Measurements from ENCODE around the gene FSCN2. TPM values are rescaled to one million over a fixed set of nuclear protein-coding genes. Genes with fewer than 3 reads are reported as not detected.
A peak's percentile ranks its signal among the peaks of the same experiment; 100 is the strongest.

The FSCN2 gene
- total RNA-seq, 1 experiment from 2014 or later, result 1.4 TPM

DNA sequence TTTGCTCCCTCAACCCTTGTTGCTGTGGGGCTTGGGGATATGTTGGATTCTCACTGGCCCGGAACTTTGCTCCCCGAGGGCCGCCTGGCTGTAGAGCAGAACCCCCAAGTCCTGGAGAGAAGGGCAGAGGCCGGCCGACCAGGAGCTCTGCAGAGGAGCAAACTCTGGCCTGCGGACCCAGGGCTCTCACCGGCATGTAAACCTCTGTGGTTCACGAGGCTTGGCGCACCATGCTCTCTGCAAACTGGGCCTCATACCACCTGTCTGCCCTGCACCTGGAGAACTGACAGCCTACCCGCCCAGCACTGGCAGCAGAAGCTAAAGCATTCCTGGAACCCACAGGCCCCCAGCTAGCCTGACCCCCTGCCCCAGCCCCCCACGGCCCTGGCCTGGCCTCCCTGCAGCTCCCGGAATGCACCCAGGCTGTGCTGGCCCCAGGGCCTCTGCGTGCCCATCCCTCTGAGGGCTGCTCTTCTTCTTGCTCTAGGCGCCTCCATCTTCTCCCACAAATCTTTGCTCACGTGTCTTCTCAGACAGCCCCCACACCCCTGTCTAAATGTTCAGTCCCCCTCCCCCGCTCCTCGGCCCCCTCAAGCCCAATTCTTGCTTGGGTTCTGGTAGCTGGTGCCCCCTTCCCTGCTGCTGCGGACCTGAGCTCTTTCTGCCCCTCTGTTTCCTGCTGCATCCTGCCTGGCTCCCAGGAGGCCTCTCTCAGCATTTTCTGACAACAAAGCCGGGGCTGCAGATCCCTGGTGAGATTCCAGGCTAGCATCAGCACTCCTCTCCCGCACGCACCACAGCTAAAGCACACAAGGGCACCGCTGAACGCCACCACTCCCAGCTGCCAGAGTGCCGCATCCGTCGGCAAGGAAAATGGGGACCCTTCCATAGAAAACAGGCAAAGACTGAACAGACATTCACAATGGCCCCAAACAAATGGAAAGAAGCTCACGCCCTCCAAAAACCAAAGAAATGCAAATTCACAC, 38.9 kb upstream of the FSCN2 start:
- no peak for DNase-seq (ENCODE audit: low spot score)
- in situ Hi-C loops (cut with HindIII; ENCODE audit: low sequenced_read_pairs), result no loop called here

DNA sequence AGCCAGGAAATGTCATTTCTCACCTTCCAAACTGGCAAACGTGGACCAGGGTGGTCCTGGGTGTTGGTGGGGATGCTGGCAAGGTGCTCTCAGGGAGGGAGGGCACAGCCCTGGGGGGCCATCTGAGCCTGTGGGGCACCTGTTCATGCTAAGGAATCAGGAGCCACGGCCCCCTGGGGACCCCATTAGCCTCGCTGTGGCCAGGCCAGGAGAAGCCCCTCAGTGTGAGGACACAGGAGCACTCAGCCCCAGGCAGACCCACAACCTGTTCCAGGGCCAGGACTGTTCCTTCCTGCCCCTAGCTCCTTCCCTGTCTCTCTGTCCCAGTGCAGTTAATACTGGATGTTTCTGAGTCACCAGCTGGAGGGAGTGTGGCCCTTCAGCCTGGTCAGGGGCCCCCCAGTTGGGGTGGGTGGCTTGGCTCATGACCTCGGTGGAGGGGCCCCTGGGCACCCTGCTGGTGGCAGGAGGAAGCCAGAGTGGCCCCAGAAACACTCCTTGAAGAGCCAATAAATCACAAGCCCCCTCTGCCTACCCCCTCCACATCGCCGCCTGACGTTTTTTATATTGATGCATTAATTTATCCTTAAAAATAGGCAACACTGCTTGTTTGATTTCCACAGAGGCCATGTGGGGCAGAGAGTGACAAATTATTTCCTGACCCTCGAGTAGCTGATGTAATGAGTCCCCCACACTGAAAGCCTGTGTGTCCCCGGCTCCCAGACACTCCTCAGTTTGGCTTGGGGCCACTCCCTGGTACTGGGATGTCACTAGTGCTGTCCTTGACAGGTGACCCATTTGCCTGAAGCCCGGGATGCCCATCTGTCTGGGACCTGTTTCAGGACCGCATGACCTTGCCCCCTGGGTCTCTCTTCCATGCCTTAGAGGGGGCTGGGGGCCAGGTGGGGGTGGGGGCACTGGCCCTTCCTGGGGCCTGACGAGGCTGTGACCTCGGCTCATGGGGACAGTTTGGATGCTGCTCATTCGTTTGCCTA, 37.9 kb upstream of the FSCN2 start:
- no peak for DNase-seq (ENCODE audit: low spot score)
- in situ Hi-C loops (cut with HindIII; ENCODE audit: low sequenced_read_pairs), result no loop called here

DNA sequence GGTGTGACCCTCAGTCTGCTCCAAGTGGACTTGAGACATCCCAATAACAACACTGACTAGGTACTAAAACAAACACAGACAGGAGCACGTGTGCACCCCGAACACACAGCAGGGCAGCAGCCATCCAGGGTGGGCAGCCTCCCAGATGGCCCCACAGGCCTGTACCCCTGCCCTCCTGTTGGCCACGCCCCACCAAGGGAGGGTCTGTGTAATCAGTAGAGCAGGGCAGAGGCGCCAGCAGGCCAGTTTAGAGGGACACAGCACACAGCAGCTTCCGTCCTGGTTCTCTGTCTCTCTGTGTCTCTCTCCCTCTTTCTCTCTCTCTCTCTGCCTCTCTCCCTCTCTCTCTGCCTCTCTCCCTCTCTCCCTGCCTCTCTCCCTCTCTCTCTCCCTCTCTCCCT, 37.0 kb upstream of the FSCN2 start:
- in situ Hi-C loops (cut with HindIII; ENCODE audit: low sequenced_read_pairs), result no loop called here
- DNase-seq (ENCODE audit: low spot score), result no peak

DNA sequence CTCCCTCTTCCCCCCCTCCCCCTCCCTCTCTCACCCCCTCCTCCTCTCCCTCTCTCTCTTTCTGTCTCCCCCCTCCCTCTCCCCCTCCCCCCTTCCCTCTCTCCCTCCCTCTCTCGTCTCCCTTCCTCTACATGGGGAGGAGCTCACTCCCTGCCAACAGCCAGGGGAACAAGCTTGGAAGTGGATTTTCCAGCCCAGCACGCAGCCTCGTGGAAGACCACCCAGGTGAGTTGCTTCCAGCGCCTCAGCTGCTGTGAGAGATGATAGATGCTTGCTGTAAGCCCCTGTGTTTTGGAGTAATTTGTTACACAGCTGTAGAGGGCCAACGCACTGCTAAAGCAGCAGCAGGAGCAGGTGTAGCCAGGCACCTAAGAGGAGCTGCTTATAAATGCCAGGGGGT, 36.4 kb upstream of the FSCN2 start:
- in situ Hi-C loops (cut with HindIII; ENCODE audit: low sequenced_read_pairs), result no loop called here
- DNase-seq (ENCODE audit: low spot score), result no peak

DNA sequence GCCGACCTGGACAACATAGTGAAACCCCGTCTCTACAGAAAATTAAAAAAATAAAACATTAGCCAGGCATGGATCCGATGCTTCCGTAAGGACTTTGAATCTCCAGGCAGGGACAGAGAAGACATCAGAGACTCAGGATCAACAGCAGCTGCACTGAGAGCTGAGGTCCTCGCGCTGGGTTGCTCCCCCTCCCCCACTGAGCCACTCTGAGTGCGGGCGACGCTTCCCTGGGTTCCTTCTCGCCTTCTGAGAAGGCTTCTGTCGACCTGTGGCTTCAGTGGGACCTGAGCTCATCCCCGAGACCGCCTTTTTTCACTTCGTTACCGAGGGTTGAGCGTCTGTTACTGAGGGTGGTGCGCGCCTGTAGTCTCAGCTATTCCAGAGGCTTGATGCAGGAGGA, 36.0 kb upstream of the FSCN2 start:
- in situ Hi-C loops (cut with HindIII; ENCODE audit: low sequenced_read_pairs), result no loop called here
- DNase-seq (ENCODE audit: low spot score), result no peak

DNA sequence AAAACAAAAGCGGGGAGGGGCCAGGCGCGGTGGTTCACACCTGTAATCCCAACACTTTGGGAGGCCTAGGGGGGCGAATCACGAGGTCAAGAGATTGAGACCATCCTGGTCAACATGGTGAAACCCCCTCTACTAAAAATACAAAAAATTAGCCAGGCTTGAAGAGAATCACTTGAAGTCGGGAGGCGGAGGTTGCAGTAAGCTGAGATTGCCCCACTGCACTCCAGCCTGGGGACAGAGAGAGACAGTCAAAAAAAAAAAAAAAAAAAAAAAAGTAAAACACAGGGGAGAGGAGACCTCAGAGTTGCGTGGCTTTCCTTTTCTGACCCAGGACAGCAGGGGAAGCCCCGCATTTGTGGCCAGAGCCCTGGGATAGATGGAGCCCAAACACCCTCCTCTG, 35.5 kb upstream of the FSCN2 start:
- in situ Hi-C loops (cut with HindIII; ENCODE audit: low sequenced_read_pairs), result no loop called here
- DNase-seq (ENCODE audit: low spot score), result no peak

DNA sequence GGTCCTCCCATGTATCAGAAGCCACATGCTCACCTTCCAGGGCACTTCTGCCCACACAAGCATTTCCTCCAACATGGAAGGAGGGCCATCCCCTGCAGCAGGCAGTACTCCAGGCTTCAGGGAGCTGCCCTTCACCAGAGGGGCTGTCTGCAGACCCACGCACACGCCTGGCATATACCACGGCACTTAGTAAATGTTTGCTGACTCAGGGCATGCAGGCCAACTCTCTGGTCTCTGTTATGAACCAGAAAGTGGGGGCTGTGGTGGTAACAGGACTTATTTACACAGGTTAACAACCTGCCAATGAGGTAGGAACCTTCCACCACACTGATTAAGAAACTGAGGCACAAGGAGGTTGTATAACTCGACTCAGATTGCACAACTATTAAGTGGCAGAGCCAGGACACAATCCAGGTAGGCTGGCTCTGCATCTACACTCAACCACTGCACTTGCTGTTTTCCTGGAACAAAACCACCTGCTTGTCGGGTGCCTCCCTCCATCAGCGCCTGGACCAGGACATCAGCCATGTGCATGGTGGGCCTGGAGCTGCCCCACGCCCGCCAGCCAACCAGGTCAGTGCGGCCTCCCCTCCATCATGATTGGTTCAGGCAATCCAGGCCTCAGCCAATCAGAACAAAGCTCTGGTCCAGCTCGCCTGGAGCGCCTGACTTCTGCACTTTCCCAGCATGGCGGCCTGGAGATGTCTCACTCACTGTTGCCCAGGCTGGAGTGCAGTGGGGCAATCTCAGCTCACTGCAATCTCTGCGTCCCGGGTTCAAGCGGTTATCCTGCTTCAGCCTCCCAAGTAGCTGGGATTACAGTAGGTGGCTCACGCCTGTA, 34.8 kb upstream of the FSCN2 start:
- in situ Hi-C loops (cut with HindIII; ENCODE audit: low sequenced_read_pairs), result no loop called here
- peak; percentile 60 for DNase-seq (ENCODE audit: low spot score)

DNA sequence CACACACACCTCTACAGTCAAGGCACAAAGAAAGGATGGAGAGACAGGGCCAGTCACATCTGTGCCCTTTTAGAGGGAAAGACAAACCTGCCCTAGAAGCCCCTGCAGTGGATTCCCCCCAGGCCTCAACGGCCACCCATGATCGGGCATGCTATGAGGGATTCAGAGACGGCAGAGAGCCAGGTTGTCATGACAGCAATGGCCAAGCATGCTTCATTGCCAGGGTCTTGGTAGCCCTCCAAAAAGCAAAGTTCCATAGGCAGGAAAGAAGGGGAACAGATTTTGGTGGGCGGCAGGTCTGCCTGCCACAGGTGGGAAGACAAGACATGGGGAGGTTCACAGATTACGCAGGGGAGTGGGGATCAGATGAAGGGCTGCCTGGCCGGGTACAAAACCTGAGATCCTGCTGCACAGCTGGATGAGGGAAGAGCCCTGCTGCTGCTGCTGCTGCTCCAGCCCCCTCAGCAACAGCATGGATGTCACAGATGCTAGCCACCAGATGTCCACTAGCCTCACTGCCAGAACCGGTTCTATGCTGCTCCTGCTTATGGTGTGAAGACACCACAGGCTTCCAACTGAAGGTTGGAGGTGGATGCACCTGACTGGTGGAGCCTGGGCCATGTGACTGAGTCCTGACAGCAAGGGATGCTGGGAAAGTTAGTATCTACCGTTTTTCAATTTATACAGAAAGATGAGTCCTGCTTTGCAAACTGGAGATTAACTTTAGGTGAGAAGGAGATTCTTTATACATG, 33.4 kb upstream of the FSCN2 start:
- in situ Hi-C loops (cut with HindIII; ENCODE audit: low sequenced_read_pairs), result no loop called here
- DNase-seq (ENCODE audit: low spot score), result peak; percentile 55

DNA sequence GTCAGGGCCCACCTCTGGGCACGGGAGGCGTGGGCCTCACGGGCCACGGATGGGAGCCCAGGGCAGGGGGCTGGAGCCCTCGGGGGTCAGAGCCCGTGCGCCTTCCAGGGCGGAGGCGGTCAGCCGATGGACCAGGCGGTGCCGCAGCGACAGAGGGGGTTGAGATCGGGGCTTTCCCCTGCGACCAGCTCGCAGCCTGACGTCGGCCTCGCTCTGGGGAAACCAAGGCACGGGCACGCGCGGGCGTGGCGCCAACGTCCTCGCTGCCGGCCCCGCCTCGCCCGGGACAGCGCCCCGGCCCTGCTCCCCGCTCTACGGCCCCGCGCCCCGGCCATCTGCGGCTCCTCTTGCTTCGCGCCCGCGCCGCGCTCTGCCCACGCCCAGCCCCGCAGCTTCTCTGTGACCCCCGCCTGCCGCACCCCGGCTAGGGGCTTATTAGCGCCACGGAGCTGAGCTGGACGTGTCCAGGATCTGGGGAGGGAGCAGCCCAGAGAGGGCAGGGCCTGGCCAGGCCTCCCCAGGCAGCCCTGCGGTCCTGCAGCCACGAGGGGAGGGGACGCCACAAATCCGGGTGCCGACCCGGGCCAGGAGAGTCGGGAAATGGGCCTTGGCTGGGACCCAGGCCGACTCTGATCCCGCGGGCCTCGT, 29.1 kb upstream of the FSCN2 start:
- no peak for DNase-seq (ENCODE audit: low spot score)
- in situ Hi-C loops (cut with HindIII; ENCODE audit: low sequenced_read_pairs), result no loop called here

DNA sequence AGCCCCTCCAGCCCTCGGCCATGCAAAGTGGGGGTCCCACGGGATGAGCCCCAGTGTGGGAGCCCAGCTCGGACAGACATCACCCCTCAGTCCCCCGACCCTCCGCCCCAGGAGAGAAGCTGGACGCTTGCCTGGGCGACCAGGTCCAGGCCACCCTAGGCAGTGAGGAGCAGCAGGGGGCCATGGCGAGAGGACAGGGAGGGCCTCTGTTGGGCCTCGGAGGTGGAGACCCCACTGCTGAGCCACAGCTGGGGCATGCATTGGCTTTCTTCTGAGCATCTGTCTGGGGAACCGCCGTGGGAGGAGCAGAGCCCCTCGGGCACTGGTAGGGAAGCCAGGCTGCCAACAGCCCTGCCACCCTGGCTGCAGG, 28.6 kb upstream of the FSCN2 start:
- DNase-seq (ENCODE audit: low spot score), result no peak
- in situ Hi-C loops (cut with HindIII; ENCODE audit: low sequenced_read_pairs), result no loop called here

DNA sequence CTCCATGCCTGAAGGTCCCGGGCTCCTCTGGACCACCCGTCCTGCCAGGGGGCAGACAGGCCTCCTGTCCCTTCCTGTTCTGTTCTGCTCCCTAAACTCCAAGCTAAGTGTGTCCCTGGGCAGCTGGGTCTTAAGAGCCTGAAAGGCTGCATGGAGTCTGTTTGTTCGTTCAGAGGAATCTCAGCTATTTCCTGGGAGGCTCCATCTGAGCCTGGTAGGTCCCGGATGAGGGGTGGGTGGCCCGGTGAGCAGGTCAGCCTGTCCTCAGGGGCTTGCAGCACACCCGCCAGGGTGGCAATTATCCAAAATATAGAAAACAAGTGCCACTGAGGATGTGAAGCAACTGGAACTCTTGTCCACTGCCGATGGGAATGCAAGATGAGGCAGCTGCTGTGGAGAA, 28.1 kb upstream of the FSCN2 start:
- DNase-seq (ENCODE audit: low spot score), result no peak

DNA sequence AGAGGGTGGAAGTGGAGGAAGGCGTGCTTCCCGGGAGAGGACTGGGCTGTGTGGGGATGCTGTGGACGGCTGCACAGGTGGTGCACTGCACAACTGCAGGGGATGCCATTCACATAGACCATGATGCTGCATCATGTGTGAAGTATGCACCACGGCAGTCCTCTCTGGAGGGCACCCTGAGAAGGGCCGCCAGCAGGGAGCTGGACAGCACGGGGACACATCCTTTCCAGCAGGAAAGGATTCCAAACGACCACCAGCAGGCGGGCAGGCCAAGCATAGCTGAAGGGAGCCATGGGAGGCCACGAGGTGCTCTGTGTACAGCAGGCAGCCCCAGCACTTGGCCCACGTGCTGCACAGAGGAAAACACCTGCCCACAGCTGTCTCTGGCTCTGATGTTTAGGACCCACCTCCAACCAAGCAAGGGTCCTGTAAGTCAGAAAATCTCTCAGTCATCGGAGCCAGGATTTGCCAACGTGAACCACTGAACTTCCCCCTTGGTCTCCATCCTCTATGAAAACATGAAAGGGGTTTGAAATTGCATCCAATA, 25.6 kb upstream of the FSCN2 start:
- in situ Hi-C loops (cut with HindIII; ENCODE audit: low sequenced_read_pairs), result no loop called here
- no peak for DNase-seq (ENCODE audit: low spot score)

More for the DNA sequence above, 28.1 kb upstream of the FSCN2 start:
- in situ Hi-C loops (cut with HindIII; ENCODE audit: low sequenced_read_pairs), result no loop called here

DNA sequence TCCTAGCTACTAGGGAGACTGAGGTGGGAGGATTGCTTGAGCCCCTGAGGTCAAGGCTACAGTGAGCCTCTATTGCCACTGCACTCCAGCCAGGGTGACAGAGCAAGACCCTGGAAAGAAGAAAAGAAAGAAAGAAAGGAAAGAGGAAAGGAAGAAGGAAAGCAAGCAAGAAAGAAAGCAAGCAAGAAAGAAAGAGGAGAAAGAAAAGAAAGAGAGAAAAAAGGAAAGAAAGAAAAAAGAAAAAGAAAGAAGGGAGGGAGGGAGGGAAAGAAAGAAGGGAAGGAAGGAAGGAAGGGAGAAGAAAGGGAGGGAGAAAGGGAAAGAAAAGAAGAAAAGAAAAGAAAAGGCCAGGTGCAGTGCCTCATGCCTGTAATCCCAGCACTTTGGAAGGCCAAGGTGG, 24.6 kb upstream of the FSCN2 start:
- in situ Hi-C loops (cut with HindIII; ENCODE audit: low sequenced_read_pairs), result no loop called here
- no peak for DNase-seq (ENCODE audit: low spot score)

DNA sequence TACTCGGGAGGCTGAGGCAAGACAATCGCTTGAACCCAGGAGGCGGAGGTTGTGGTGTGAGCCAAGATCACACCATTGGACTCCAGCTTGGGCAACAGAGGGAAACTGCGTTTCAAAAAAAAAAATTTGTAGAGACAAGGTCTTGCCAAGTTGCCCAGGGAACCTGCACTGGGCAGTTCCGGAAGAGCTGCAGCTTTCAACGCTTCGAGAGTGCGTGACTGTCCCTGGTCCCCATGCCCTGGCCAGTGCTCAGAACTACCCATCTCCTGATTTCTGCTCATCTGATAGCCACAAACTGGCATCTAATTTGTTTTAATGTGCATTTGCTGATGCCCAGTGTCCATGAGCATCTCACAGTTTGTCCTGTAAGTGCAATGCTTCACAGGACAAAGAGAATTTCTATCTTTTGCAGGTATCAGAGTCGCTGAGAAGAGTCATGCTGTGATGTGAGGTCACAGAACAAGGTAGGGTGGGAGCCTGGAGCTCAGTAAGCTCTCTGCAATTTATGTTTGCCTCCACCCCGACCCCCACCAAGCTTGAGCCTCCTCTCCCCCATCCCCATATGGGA, 19.5 kb upstream of the FSCN2 start:
- in situ Hi-C loops (cut with HindIII; ENCODE audit: low sequenced_read_pairs), result no loop called here
- peak; percentile 52 for DNase-seq (ENCODE audit: low spot score)

DNA sequence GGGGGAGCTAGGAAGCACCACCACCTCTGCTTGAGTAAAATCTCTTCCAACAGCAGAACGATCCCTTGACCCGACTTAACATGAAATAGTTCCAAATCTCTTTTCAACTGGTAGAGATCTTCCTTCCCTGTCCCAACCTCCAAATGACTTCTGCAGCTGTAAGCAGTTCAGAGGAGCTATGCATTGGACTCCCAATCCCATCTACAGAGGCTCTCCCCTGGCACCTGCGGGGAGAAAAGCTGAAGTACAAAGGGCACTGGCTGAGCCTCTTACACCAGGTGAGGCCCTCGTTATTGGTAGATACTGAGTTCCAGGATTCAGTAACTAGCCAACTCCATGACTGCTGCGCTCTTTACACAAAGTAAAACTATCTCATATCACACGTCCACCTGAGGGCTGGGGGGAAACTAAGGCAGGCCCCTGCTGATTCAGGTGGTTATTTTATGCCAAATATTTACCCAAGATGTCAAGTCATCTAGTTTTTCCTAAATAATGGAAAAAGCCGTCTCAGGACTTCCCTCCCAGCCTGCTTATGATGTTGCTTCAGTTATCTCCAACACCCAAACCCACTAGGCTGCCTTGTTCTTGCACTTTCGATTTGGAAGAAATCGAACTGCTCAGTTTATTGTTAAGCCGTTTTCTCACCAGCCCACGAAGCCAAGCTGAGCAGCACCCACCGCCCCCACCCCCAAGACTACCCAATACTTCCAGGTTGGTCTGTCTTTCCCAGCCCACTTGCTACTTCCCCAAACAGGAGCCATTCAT, 18.8 kb upstream of the FSCN2 start:
- in situ Hi-C loops (cut with HindIII; ENCODE audit: low sequenced_read_pairs), result no loop called here
- DNase-seq (ENCODE audit: low spot score), result no peak

DNA sequence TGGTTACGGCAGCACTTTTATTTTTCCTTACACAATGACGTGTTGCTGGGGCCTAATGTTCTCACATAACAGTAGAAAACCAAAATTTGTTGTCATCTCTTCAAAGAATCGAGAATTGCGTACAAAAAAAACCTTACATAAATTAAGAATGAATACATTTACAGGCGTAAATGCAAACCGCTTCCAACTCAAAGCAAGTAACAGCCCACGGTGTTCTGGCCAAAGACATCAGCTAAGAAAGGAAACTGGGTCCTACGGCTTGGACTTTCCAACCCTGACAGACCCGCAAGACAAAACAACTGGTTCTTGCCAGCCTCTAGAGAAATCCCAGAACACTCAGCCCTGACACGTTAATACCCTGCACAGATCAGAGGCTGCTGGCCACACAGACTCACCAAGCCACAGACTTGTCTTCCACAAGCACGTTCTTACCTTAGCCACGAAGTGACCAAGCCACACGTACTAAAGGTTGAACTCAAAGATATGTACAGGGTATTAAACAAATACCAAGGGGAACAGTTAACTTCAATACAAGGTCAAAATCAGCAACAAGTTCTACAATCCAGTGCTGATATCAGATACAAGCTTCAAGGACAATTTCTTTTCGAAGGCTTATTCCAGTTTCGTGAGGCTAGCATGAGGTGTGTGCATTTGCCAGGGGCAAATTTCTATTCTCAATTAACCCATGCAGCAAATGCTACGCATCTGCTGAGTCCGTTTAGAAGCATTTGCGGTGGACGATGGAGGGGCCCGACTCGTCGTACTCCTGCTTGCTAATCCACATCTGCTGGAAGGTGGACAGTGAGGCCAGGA, 18.0 kb upstream of the FSCN2 start:
- peak; percentile 45 for DNase-seq (ENCODE audit: low spot score)
- in situ Hi-C loops (cut with HindIII; ENCODE audit: low sequenced_read_pairs), result loop anchor here (10.0 kb wide), 1 partner anchor 105 kb away; no protein-coding TSS in a partner anchor

All from G401 (cell line).